ENCODE measurements around the gene MEF2B.
"Not testable (repeated sequence)": the region's sequence is repeated elsewhere in the genome, so short reads cannot be mapped to it uniquely, and the experiment has no call there.

DNA sequence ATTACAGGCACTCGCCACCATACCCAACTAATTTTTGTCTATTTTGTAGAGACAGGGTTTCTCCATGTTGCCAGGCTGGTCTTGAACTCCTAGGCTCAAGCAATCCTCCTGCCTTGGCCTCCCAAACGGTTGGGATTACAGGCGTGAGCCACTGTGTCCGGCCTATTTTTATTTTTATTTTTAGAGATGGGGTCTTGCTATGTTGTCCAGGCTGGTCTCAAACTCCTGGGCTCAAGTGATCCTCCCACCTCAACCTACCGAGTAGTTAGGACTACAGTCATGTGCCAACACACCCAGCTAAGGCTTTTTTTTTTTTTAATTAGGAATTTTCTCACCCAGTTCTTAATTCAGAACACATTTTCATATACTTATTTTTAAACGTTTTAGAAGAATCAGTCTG lies 34.4 kb downstream of the MEF2B start:
- not testable (repeated sequence) for TF ChIP-seq CTCF (conservative IDR thresholded peaks at IDR 0.05); ZFX (IDR thresholded peaks at IDR 0.05)
